Stimulated activated CD4-positive, alpha-beta T cell treated with anti-CD3 and anti-CD28 coated beads, Interleukin-12 subunit alpha, Interleukin-12 subunit beta, amount 100 ng/mL, for 48 hours (primary cell): ENCODE results near the gene KLHL29.

Experiments
- DNase-seq, 3 donors: peaks; one replicate each; pipeline ENCODE4 v3.0.0-alpha.2; 2020; ENCODE audit warnings: low read depth in 2 of 3, low spot score in 1 of 3

KLHL29 gene

DNA sequence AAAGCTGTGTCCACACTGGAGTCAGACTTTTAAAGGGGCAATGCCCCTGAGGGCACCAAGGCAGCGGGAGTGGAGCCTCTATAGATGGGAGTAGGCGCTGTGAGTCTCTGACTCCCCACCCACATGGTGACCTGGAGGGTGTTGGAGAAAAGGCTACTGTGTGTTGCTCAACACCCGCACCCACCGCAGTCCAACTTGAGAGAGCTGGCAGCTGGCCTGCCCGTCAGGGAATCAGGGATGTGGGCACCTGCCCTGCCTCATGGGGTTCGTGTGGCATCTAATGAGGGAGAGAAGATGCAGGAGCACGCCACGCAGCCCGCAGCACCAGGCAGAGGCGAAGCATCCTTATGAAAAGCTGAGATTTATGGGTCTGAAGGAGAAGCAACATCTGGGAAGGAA is 84.2 kb downstream of the KLHL29 start:
- DNase-seq, result no peak

DNA sequence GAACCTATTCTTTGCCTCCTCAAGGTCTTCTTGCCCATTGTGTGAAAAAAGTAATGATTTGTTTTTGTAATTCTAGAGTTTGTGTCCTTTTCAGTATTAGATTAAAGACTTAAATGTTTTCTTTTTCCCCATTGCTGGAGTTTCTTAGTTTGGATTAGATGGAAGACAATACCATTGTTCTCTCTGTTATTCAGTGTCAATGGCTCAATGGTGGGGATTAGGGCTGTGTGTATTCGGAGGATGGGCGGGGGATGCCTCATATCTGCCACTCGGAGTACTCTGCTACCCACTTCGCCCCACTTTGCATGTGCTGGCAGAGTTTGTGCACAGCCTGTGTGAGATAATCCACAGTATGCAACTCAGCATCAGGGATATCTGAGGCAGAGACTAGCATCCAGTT is 90.1 kb downstream of the KLHL29 start:
- DNase-seq, result no peak

DNA sequence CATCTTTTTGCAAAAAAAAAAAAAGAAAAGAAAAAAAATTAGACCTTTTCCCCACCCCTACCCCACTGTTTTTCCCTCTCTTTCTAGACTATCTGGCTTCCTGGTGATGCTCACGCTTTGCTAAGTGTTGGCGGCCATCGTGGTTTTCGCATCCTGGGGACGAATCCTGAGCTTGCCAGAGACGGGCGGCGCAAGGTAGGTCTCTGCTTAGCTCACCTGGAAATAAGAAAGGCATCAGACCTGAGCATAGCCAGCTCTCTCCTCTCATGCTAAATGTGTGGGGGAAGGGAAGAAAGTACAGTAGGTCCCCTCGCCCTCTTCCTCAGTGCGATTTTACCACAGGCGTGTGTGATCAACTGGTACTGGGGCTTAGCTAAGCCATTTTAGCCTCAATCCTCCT is 90.5 kb downstream of the KLHL29 start:
- DNase-seq, result no peak

DNA sequence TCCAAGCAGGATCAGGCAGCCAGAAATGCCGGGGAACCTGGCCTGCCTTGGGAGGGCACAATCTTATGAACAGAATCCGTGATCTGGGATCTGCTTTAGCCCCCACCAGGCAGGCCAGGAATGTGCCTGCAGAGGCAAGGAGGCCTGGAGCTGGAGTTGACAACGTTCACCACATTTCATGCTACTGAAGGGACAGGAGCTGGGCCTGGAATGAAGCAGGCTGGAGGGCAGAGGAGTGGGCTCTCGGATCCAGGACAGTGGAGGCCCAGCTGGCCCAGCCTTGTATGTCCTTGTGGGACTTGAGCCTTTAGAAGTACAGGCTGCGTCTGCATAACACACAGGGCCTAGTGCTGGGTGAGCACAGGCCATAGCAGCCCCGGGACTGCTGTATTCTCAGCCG is 91.8 kb downstream of the KLHL29 start:
- no peak for DNase-seq

DNA sequence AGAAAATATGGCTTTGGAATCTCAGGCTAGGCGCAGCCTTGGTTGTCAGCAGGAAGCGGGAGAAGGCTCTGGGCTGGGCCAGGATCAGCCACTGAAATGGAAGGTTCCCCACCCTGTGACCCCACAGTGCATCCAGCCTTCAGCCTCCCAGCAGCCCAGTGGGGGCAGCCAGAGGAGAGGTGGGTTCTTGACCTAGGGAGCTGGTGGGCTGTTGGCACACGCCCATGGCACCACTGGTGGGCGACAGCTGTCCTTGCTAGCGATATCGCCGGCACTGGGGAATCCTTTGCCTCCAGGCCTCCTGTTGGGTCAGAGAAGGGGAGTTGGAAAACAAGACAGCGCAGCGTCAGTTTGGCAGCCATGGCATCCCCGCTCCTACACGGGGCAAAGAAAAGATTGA is 92.4 kb downstream of the KLHL29 start:
- DNase-seq, result no peak

DNA sequence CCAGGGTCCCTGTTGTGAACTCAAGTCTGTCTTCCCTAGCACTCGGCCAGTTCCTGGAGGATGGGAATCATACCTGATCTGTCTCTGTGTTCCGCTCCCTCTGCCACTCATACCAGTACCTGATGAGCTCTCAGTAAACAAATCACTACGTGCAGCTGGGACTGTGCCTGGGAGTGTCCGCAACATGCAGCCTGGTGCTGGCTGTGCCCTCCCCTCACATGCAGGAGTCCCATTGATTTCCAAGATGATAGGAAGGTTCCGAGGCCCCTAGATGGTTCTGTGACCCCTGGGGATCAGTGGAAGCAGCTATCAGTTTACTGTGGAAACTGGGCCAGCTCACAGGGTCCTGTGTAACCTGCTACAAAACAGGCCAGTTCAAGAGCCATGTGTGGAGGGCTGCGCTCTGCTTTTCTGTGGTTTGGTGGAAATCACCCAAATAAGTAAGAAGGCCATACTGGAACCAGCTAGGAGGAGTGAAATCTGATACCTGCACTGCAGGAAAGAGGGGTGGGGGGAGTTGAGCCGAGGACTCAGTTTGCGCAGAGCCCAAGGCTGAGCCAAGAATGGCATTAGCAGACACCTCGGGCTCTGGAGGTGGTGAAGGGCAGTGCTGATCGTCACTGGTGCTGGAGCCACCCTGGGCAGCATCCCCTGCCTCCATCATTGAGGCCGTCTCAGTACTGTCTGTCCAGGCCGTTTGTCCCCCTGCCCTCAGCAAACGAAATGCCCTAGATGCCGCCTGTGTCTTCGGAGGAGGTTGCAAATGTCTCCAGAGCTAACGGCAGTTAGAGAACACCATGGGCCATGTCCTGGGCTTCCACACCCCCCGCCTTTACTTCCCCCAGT is 93.3 kb downstream of the KLHL29 start:
- DNase-seq, result no peak

DNA sequence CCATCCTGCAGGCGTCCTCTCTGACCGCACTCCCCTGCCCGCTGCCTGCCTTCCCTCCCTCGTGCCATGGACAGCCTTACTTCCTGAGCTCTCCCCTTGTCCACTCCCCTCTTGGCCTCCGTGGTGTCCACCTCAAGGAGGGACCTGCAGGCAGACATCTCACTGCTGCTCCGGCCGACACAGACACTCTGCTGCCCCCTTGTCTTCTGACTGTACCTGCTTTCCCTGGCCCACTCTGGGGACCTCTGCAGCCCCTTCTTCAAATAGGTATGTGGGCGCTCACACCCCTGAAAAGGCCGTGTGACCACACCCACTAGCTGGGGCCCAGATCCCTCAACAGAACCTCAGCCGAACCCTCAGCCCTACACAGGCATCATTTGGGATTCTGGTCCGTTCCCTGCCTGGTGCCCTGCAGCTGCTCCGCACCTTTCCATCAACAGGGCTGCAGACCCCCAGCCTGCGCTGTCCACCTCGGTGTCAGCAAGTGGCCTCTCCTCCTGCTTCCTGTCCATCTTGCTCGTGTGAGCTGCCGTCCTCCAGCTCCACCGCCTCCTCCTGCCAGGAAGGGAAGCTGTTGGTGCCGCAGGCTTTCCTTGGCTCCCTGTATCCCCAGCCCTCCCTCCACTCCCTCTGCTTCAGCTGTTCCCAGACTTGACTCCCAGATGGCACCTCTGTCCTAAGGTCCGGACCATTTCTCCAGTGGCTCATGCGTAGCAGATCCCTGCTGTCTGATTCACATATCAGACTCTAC is 94.1 kb downstream of the KLHL29 start:
- no peak for DNase-seq

DNA sequence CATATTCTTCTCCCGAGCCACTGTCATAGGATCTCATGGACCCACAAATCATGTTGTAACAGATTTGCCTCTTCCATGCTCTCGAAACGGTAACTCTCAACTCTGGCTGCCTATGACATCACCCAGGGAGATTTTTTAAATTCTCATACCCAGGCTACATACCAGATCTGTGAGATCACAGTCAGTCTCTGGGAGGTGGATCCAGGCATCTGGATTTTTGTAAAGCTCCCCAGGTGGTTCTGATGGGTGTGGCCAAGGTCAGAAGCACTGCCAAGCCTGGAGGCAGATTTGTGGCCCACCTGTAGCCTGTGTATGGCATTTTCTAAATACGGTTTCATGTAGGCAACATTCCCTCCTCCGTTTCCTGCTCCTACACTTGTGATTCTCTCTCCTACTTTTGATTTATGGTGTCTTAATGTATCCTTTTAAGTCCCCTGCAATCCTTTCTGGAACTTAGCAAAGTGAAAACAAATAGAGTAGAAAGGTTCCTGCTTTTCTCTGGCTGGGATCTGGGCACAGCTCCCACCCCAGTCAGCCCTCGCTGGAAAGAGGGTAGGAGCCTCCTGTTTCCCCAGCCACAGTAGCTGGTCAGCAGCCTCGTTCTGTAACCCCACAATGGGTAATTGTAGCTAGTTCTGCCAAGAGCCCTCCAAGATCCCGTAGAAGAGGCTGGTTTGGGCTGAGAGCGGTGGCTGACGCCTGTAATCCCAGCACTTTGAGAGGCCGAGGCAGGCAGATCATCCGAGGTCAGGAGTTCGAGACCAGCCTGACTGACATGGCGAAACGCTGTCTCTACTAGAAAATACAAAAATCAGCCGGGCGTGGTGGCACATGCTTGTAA is 96.2 kb downstream of the KLHL29 start:
- no peak for DNase-seq

DNA sequence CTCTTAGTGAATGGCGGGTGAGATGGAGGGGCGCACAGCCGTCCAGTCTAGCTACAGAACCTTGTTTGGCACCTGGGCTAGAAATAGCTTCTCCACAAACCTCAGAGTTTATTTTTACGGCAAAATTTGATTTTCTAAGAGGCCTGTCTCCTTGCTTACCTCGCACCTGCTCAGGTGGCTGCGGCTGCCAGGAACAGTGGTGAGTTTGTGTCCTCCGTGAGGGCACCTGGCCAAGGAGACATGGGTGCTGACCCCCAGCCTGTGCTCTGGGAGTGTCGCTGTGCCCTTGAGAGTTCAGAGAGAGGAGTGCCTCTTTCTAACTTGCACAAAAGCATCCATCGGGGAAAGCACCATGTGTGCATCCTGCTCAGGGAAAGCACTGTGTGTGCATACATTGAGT is 97.2 kb downstream of the KLHL29 start:
- no peak for DNase-seq

DNA sequence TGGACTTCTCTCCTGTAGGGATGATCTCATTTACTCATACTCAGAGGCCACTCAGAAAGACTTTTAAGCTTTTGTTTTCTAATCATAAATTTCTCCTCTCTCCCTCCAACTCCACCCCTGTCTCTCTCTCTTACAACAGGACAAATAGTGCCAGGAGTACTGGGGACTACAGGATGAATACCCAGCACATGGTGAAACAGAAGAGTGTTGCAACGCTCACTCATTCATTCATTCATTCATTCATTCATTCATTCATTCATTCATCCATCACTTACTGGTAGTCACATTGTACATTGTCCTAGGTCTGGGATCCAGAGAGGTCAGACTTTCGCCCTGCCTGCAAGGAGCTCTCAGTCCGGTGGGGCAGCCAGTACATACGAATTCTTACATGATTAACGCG is 97.6 kb downstream of the KLHL29 start:
- DNase-seq, result no peak

DNA sequence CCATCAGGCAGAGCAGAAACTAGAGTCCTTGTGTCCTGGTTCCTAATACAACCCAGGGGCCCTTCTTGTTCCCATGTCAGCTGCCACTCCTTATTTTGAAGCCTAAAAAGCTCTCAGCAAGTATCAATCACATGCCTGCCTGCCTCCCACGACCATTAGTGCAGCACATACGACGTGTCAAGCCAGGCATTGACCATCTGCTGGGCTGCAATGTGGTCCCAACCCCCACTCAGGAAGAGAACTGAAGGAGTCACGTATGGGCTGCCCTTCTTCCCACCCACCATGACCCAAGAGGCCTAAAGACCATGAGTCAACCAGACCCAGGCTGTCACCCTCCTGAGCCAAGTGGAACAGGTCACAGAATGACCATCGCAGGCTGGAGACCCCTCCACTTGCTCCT is 98.8 kb downstream of the KLHL29 start:
- no peak for DNase-seq

DNA sequence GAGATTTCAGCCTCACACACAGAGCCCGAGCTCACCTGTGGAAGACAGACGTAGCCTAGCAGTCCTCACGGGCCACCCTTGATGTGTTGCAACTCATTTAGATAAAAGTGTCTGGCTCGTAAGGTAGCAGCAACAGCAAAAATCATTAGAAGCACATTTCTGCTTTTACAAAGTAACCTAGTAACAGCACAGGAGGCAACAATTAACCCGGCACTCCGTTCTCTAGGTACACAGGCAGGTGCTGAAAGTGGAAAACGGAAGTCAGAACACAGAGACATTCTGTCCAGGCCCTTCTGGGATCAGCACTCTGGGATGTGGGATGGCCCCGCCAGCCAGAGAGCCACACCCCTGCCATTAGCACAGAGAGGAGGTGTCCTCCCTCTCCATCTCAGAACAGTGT is 99.3 kb downstream of the KLHL29 start:
- no peak for DNase-seq

DNA sequence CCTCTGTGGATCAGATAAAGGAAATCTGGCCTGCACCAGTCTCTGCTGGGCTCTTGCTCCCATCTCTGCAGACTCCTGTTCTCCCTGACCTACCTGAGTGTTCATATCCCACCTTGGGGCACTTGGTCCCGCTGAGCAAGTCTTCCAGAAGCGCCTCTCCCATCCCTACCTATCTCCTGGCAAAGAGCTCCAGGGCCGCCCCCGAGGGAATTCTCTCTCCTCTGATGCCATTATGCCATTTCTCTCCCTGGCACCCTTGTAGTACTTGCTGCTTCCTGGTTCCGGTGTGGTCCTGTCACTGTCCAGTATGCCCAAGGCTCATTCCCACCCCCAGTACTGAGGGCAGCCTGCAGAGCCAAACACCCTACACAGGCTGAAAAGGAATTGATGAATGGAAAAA is 99.8 kb downstream of the KLHL29 start:
- no peak for DNase-seq

DNA sequence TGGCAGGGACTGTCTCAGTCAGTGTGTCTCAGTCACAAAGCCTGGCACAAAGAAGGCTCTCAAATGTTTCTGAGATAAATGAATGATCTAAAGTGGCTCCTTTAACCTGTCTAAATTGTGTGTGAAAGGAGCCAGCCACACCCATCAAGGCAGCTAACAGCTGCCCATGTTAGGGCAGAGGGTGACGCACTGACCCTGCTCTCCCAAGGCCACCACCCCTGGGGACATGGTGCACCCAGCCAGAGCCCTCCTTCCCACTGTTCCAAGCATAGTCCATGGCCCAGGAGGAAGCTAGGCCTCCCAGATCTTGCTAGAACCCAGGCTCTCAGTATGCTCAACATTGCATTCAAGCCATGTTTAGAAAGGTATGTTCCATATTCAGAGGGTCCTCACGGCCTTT is 100.3 kb downstream of the KLHL29 start:
- DNase-seq, result no peak

DNA sequence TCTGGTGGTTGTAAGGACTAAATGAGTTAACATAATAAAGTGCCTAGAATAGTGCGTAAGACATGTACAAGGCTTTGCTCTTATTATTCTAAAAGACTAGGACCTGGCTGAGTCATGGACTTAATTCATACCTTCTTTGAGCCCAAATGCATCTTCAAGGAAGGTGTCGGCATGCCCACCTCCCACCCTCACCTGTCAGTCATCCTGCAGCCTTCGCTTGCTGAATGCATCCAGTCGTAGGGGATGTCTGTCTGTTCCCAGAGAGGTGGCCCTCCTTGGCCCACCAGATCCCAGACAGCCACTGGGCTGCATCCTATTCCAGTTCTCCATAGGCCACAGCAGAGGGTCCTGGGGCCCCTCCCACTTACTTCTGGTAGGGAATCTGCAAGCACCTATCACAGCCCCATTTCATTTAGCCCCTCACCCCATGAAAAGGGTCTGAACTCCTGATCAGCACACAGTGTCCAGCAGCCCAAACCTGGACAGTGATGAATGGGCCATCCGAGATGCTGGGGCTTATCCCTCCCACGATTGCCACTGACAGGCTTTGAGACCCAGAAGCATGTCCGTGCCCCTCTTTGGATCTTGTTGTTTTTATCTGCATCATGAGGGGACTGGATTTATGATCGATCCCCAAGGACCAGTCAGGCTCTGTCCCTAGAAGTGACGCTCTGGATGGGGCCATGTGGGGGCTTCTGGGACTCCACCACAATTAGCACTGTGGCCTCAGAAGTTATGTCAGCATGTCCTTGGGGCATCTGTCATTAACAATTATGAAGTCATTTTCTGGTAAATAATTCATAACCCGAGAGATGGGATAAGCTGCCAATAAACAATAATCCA is 101.1 kb downstream of the KLHL29 start:
- DNase-seq, result no peak

DNA sequence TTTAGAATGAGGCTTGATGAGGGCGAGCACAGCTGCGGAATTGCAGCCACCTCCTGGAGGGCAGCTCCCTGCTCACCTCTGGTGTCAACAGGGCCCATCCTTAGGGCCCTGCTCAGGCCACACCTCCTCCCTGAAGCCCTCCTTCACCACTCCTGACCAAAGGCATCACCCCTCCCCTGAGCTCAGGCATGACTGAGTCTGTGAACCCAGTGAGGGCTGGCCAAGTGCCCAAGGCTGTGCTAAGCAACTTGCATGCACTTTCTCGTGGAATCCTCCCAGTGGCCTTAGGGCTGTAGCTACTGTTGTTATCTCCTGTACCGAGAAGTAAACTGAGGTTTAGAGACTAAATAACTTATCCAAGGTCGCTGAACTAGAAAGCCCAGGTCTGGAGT is 101.7 kb downstream of the KLHL29 start:
- no peak for DNase-seq

DNA sequence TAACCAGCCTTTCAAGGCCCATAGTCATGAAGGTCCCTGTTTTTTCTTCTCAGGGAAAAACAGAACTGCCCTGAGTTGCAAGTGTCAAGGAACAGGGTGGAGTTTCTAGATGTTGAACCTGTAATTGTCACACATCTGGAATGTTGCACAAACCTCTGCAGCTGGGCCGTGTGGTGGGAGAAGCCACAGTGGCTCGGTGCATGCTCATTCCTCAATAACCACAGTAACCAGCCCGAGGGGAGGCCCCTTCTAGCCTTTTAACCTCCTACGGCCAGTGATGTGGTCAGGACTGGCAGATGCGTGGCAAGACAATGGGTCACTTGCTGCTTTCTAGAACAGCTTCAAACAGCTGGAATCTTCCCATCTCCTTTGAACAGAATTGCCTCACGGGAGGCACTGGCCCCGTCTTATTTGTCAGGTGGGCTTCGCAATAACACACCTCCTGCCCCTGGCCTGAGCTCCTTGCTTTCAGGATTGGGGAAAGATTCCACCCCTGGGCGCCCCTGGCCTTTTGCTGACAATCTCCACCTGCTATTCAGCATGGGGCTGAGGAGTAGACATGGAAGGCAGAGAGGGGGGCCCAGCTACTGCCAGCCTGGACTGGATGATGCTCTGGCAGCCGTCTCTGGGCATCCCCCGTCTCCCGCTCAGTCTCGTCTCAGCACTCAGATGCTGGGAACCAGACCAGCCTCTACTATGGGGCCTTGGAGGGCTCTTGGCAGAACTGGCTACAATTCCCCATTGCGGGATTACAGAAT is 102.9 kb downstream of the KLHL29 start:
- peak in 2 of 3 donors; percentile 22 to 23 for DNase-seq

DNA sequence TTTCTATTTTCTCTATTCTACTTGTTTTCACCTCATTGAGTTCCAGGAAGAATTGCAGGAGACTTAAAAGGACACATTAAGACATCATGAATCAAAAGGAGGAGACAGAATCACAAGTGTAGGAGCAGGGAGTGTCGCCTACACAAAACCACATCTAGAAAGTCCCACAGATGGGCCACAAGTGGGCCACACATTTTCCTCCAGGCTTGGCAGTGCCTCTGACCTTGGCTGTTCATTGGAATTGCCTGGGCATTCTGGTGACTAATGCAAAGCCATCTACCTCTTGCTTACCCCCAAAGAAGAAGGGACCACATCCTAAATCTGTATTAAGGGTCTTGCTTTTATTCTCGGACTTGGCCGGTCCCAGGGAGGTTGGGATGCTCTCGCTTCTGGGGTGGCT is 103.6 kb downstream of the KLHL29 start:
- no peak for DNase-seq

DNA sequence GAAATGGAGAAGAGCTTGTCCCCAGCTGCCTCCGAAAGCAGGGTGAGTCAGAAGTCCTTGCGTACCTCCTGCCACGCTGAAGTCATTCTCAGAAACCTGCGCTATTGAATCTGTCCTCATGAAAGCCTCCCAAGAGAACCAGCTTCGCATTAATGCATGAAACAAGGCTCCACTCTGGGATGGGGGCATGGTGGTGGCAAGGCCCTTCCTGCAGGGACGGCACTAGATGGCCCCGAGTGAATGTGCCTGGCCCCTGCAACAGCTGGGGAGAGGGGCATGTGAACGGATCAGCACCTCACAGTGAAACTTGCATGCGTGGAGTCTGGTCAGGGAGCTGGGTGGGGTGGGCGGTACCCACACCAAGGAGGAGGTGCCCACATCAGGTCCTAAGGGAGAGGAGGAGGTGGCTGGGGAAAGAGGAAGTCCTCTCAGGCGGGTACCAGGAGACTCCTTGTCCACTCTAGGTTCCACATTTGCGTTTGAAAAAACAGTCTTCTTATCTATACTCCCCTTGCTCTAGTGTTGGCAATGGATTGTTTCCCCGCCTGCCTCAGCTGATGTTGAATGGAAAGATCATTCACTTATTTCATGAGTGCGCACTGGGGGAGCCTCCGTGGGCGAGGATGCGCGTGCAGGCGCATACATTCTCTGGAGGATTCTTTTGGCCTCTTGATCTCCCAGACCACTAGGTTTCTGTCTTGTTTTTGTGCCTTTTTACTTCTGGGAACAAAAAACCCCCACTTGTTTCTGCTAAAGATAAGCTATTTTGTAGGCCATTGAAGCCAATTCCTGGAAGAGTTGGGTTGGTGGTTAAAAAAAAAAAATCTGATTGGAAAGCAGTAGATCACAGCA is 104.7 kb downstream of the KLHL29 start:
- peak in 2 of 3 donors; percentile 49 to 54 for DNase-seq
